ENCODE data around the gene SERBP1.

- TF ChIP-seq ZFP3 (CRISPR knock-in tag; IDR thresholded peaks at IDR 0.05) (no peak), CSDC2 (CRISPR knock-in tag; IDR thresholded peaks at IDR 0.05) (no peak), CREB5 (CRISPR knock-in tag; IDR thresholded peaks at IDR 0.05; ENCODE audit: low read depth) (no peak), OSR1 (CRISPR knock-in tag; IDR thresholded peaks at IDR 0.05) (no peak), ZC3H10 (CRISPR knock-in tag; IDR thresholded peaks at IDR 0.05) (no peak), SNAI2 (CRISPR knock-in tag; IDR thresholded peaks at IDR 0.05) (no peak), TOX (CRISPR knock-in tag; IDR thresholded peaks at IDR 0.05; ENCODE audit: borderline replicate concordance) (no peak), ZNF565 (CRISPR knock-in tag; conservative IDR thresholded peaks at IDR 0.05; ENCODE audit: low read depth) (no peak), ESRRG (CRISPR knock-in tag; IDR thresholded peaks at IDR 0.05) (no peak), ZNF70 (CRISPR knock-in tag; IDR thresholded peaks at IDR 0.05) (no peak)
- TF ChIP-seq, protein P1, sequence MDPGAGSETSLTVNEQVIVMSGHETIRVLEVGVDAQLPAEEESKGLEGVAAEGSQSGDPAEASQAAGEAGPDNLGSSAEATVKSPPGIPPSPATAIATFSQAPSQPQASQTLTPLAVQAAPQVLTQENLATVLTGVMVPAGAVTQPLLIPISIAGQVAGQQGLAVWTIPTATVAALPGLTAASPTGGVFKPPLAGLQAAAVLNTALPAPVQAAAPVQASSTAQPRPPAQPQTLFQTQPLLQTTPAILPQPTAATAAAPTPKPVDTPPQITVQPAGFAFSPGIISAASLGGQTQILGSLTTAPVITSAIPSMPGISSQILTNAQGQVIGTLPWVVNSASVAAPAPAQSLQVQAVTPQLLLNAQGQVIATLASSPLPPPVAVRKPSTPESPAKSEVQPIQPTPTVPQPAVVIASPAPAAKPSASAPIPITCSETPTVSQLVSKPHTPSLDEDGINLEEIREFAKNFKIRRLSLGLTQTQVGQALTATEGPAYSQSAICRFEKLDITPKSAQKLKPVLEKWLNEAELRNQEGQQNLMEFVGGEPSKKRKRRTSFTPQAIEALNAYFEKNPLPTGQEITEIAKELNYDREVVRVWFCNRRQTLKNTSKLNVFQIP (CRISPR knock-in tag; IDR thresholded peaks at IDR 0.05; ENCODE audit: borderline replicate concordance, low read depth): no peak
- TF ChIP-seq, protein P2, sequence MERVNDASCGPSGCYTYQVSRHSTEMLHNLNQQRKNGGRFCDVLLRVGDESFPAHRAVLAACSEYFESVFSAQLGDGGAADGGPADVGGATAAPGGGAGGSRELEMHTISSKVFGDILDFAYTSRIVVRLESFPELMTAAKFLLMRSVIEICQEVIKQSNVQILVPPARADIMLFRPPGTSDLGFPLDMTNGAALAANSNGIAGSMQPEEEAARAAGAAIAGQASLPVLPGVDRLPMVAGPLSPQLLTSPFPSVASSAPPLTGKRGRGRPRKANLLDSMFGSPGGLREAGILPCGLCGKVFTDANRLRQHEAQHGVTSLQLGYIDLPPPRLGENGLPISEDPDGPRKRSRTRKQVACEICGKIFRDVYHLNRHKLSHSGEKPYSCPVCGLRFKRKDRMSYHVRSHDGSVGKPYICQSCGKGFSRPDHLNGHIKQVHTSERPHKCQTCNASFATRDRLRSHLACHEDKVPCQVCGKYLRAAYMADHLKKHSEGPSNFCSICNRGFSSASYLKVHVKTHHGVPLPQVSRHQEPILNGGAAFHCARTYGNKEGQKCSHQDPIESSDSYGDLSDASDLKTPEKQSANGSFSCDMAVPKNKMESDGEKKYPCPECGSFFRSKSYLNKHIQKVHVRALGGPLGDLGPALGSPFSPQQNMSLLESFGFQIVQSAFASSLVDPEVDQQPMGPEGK (CRISPR knock-in tag; IDR thresholded peaks at IDR 0.05; ENCODE audit: borderline replicate concordance): no peak
Observed at GRCh38 chr1:67368046-67368514, 62.1 kb downstream of the SERBP1 start.
